GM12801 (cell line): Measurements from ENCODE around the gene TIMM29.

Experiments
- CTCF ChIP-seq: IDR thresholded peaks from one replicate; pipeline ENCODE4 v1.5.1; 2011; ENCODE audit warnings: control low read depth; ENCODE audit not compliant: insufficient read length; ENCODE audit errors: extremely low read depth

TIMM29 gene

DNA sequence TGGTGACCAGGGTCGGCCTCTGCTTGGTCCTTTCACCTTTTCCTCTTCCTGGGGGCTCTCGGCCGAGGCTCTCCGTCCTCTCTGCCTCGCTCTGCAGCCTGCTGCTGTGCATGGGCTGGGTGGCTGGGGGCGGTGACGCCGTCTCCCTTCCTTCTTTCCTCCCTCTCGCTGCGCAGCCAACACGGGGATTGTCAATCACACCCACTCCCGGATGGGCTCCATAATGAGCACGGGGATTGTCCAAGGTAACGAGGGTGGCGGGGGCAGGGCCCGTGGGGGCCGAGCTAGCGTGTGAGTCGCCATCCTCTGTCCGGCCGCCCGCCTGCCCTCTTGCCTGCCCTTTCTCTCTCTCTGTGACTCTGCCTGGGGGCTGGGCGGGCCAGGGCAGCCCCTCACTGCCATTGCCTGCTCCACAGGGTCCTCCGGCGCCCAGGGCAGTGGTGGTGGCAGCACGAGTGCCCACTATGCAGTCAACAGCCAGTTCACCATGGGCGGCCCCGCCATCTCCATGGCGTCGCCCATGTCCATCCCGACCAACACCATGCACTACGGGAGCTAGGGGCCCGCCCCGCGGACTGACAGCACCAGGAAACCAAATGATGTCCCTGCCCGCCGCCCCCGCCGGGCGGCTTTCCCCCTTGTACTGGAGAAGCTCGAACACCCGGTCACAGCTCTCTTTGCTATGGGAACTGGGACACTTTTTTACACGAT lies 7.3 kb upstream of the TIMM29 start:
- TF ChIP-seq CTCF, result no peak

- no peak for TF ChIP-seq CTCF
Observed at GRCh38 chr19:10921910-10922637, 6.5 kb upstream of the TIMM29 start.

GRCh38 chr19:10922638-10923014 lies 6.0 kb upstream of the TIMM29 start:
- no peak for TF ChIP-seq CTCF

DNA sequence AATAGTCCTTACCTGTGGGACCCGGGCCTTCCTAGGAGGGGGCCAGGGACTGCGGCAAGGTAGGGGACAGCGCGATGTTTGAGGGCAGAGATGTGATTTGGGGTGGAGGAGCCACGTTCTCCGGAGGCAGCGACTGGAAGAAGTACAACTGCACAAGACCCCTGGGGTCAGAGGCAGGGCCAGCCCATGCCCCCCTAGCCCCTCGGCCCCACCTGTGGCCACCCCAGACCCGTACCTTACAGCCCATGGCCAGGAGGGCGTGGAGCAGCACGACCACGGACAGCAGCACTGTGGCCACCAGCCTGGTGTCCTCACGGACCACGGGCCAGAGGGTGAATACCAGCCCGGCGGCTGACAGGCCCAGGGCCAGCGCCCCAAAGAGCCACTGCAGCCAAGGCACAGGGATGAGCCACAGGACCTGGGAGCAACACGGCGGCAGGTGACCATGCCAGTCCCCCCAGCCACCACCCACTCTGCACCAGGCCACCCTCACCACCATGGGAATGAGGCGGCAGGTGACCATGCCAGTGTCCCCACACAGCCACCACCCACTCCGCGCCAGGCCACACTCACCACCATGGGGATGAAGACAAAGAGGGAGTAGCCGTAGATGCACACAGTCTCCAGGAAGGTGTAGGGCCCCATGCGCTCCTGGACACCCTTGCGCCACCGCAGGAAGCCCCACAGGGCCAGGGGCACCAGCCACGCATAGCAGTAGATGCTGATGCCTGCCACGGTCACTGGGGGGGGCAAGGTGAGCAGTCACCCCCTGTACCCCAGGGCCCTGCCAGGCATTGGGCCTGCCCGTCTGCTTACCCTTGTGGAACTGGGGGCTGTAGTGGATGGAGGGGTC lies 5.1 kb upstream of the TIMM29 start:
- no peak for TF ChIP-seq CTCF

GRCh38 chr19:10924597-10924996 lies 4.0 kb upstream of the TIMM29 start:
- TF ChIP-seq CTCF, result no peak

- no peak for TF ChIP-seq CTCF
Observed at GRCh38 chr19:10927730-10928562, 665 bp upstream of the TIMM29 start.
